Ovary (tissue), 3 donors: Measurements from ENCODE around the gene SH3RF3.

Source experiments
- CTCF ChIP-seq, 3 donors: fragments of 450-650 bp in 2 of 3; fragments of 200-600 bp in 1 of 3; IDR thresholded peaks; one replicate each; pipeline versions ENCODE4 v1.5.1 to v1.8.0; 2016 to 2022; ENCODE audit warnings: antibody characterized with exemption in 3 of 3, mild to moderate bottlenecking in 1 of 3
- EP300 ChIP-seq: sonication (generic); formaldehyde crosslinking; IDR thresholded peaks from one replicate; pipeline ENCODE4 v1.6.1; 2017; ENCODE audit warnings: antibody characterized with exemption
- POLR2A ChIP-seq: fragments of 450-650 bp; IDR thresholded peaks from one replicate; pipeline ENCODE4 v1.6.1; 2017; ENCODE audit warnings: antibody characterized with exemption, mild to moderate bottlenecking, moderate library complexity
- donor health status: DM: no; HTN: no; CAD: no.

- TF ChIP-seq EP300 = no peak
- TF ChIP-seq CTCF (IDR thresholded peaks at IDR 0.05) = no peak
- TF ChIP-seq POLR2A = no peak
Observed at GRCh38 chr2:109489296-109489695, 360.3 kb downstream of the SH3RF3 start.
